RKO (cell line): Measurements from ENCODE around the gene CFAP99.

ENCODE experiments used
- DNase-seq: peaks from one replicate; pipeline ENCODE4 v3.0.0-alpha.2; 2016; ENCODE audit warnings: low spot score

Gene CFAP99

DNA sequence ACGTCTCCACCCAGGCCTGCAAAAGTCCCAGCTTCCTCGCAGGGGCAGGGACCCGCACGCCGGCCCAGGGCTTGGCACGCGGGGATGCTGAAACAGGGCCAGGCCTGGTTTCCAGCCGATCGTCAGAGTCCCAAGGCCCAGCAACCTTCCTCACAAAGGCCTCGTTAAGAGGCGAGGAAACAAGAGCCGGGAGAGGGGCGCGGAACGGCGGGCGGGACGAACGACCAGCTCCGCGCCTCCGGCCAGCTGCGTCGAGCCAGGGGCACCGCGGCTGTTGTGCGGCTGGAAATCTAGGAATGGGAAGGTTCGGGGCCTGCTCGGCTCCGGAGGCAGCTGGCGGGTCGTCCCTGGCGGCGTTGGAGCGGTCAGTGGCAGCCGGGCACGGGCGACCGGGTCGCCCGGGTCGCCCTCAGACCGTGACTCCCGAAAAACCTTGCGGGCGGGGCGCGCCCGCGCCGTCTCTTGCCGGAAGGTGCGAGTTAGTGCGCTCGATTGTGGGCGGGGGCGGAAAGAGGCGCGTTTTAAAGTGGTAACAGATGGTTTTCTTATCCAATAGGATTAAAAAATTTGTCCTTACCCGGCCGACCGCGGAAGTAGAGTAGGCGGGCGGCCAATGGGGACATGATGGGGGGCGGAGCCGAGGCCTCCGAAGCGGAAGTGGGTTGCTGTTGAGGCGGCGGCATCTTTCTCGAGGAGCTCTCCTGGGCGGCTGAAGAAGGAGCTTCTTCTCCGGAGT is 49.9 kb downstream of the CFAP99 start, which contains the start of gene RNF4:
Gene RNF4, plus strand, starts transcription at position 651 of the 736 bp plus-strand sequence. CDS start 21,388 bp downstream, outside the sequence.
- DNase-seq, result peak; percentile 98

GRCh38 chr4:2469192-2469984 is 50.6 kb downstream of the CFAP99 start:
- DNase-seq, result peak; percentile 59

DNA sequence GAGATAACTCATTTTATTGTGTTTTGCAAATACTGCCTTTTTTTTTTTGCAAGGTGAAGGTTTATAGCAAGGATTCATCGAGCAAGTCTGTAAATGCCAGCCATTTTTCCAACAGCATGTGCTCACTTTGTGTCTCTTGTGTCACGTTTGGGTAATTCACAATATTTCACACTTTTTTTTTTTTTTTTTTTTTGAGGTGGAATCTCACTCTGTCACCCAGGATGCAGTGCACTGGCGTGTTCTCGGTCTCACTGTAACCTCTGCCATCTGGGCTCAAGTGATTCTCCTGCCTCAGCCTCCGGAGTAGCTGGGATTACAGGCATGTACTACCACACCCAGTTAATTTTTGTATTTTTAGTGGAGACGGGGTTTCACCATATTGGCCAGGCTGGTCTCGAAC is 52.0 kb downstream of the CFAP99 start:
- DNase-seq, result no peak

GRCh38 chr4:2472187-2472586 is 53.4 kb downstream of the CFAP99 start:
- peak; percentile 61 for DNase-seq

DNA sequence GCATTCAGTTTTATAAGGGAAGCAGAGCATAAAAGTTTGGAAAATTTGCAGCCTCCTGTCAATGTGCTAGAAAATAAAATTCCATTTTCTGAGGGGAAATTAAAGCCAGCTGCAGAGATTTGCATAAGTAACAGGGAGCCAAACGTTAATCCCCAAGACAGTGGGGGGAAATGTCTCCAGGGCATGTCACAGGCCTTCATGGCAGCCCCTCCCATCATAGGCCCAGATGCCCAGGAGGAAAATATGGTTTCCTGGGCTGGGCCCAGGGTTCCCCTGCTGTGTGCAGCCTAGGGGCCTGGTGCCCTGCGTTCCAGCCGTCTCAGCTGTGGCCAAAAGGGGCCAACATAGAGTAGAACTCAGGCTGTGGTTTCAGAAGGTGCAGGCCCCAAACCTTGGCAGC is 59.5 kb downstream of the CFAP99 start:
- no peak for DNase-seq

GRCh38 chr4:2480649-2481048 is 61.9 kb downstream of the CFAP99 start:
- no peak for DNase-seq

DNA sequence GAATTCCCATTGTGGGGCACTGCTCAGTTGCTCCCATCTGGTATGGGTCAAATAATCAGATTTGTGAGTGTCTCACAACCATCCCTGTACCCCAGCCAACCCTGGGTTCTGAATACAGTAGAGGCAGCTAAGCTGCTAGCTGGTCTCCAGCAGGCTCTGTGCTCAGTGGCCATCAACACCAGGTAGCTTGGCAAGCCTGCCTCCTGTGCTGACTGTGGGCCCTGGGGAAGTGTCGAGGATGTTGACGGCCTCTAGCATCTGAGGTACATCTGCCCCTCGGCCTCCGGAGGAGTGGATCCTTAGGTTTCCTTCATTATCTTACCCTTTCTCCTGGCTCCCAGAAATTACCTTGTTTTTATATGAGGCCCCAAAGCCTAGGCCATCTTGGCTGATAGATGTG is 63.4 kb downstream of the CFAP99 start:
- no peak for DNase-seq

GRCh38 chr4:2482693-2483092 is 63.9 kb downstream of the CFAP99 start:
- no peak for DNase-seq

- DNase-seq, result no peak
Observed at GRCh38 chr4:2483237-2483636, 64.5 kb downstream of the CFAP99 start.

DNA sequence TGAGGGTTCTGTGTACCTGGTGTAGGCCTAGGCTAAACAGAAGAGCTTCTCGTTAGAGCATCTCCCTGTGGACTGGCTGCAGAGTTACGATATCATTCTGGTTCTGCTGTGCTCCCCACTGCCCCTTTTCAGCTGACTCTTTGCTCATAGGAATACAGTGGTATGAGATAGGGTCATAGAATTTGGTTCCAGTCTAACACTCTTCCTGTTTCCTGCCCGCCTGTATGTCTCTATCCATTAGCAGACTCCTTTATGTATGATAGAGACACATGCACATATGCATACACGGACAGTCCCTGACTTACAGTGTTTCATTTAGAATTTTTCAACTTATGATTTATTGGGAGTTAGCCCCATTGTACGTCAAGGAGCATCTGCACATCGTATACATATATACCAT is 65.4 kb downstream of the CFAP99 start:
- no peak for DNase-seq

- DNase-seq, result no peak
Observed at GRCh38 chr4:2484993-2485392, 66.2 kb downstream of the CFAP99 start.

GRCh38 chr4:2485956-2486355 is 67.2 kb downstream of the CFAP99 start:
- no peak for DNase-seq

DNA sequence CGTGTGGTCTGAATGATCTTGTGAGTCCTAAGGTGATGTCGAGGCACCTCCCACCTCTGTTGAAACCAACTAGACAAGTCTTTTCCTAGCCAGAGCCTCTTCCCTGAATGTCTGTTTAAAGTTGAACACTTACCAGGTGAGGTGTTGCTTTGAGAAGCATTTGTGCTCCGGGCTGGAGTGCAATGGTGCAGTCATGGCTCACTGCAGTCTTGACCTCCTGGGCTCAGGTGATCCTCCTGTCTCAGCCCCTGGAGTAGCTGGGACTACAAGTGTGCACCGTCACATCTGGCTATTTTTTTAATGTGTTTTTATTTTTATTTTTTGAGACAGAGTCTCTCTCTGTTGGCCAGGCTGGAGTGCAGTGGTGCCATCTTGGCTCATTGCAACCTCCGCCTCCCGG is 68.2 kb downstream of the CFAP99 start:
- DNase-seq, result no peak

- no peak for DNase-seq
Observed at GRCh38 chr4:2487632-2488031, 68.9 kb downstream of the CFAP99 start.

DNA sequence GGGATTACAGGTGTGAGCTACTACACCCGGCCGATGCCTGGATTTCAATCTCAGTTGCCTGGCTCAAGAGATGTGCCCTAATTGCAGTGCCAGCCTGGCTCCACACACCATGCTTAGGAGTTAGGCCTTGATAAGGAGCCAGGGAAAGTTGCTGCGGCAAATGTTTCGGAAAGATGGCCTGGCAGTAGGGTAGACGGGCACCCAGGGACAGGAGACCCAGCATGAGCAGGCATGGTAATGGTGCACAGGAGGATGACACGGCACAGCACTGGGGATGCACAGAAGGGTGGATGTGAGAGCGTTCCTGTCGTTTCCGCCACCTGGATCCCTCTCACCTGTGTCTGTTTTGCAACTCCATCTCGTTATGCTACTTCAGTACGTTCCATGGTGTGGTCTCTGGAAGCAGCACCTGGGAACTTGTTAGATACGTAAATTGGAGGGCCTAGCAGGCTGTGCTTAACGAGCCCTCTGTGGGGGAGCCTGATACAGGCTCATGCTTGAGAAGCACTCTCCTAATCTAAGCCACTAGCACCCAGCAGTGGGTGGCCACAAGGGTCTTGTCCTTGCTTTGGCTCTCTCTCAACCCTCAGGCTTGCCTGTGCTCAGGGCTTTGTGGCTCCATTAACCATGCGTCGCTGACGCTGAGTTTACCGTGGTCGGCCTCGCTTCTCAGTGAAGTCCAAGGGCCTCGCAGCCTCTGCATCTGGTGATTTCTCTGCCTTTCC is 70.5 kb downstream of the CFAP99 start:
- no peak for DNase-seq

DNA sequence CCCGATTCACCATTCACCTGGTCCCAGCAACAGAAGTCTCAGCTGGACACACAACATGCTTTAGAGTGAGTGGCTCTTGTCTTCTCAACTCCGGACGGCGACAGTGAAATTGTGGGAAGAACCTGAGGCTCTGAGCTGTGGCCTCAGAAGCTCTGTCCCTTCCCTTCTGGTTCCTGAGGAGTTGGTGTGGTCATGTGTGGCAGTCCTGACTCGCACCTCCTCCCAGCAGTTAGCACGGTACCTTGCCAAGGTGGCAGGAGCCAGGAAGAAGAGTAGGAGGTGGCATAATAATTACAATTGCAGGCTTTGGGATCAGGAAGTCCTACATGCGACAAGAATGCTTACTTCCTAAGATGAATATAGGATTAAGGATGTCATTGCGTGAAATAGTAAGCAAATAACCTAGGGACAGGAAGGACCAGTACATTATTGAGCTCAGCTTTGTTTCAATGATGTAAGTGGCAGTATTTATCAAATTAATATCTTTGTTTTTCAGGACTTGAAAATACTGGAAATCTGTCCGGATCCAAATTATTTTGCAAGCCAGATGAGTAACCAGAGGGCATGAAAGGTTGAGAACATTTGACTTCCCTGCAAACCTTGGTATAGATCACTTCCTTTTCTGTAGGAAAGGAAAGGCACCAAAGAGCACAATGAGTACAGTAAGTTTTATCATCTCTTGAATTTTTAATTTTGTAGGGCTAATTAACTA is 71.2 kb downstream of the CFAP99 start:
- DNase-seq, result no peak

DNA sequence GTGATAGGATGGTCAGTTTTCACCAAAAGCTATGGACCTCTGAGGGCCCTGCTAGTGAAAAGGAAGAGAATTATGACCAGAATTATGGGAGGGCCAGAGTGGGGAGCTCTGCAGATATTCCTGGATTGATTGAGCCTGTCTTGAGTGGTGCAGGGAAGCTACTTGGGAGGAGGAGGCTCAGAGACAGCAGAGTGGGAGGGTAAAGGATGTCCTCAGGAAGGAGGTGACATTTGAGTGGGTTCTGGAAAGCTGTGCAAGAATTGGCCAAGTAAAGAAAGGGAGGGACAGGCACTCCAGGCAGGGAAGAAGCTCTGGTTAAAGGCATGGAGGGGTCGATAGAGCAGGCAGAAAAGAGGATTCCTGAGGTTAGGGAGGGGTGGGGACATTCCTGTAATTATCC is 74.2 kb downstream of the CFAP99 start:
- DNase-seq, result no peak

DNA sequence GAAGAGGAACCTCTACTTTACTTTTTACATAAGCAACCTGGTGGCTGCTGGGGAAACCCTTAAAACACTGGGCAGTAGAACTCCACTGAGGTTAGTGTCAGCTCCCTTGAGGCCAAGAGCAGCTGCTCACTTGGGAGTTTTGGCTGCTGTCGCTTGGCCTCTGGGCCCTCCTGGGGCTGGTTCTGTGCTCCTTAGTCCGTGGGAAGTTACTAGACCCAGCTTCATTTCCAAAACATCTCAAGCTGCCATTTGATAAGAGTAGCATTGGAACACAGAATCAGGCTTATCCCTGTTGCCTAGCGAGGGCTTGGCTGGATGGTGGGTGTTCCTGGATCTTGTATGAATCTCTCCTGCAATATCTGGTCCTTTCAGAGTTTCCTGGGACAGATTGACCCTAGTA is 76.2 kb downstream of the CFAP99 start:
- no peak for DNase-seq

GRCh38 chr4:2497324-2497723 is 78.6 kb downstream of the CFAP99 start:
- DNase-seq, result no peak

DNA sequence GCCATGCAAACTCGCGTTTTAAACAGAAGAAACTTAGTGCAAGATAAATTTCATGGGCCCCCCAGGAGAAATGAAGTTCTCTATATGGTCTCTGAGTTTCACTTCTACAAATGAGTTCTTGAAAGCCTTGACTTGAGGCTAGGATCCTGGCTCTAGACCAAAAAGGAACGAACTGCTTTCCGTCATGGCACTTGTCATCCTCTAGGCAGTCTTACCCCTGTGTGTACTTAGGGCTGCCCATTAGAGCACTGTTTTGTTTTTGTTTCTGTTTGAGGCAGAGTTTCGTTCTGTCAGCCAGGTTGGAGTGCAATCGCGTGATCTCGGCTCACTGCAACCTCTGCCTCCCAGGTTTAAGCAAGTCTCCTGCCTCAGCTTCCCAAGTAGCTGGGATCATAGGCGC is 79.2 kb downstream of the CFAP99 start:
- no peak for DNase-seq

DNA sequence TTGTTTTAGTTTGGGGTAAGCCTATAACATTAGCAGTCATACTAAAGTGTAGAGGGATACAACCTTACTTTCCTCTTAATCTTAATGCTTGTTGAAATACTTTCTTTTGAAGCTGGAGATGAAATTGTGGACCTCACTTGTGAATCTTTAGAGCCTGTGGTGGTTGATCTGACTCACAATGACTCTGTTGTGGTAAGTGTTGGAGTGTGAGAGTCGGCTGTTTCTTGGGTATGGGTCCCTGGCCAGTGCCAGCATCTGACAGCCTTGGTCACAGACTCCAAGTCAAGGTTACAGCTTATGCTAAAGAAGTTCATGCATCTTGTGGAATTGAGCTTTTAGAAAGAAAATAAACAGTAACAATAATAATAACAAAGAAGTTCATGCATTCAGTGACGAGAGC is 81.8 kb downstream of the CFAP99 start:
- no peak for DNase-seq

- DNase-seq, result no peak
Observed at GRCh38 chr4:2501034-2501594, 82.4 kb downstream of the CFAP99 start.
